Kidney glomerular epithelial cell (primary cell): Measurements from ENCODE around the gene CATSPERZ.

Experiments used
- DNase-seq: peaks from one replicate; lab custom pipeline; 2025; lab: John Stamatoyannopoulos, UW

Gene CATSPERZ

GRCh38 chr11:64285885-64286800 lies 14.0 kb upstream of the CATSPERZ start:
- no peak for DNase-seq

GRCh38 chr11:64286801-64287159 lies 13.4 kb upstream of the CATSPERZ start:
- no peak for DNase-seq

- no peak for DNase-seq
Observed at GRCh38 chr11:64287676-64288352, 12.3 kb upstream of the CATSPERZ start.

- no peak for DNase-seq
Observed at GRCh38 chr11:64288353-64288750, 11.8 kb upstream of the CATSPERZ start.

- DNase-seq, result no peak
Observed at GRCh38 chr11:64289002-64289564, 11.1 kb upstream of the CATSPERZ start.

GRCh38 chr11:64290352-64291261 lies 9.6 kb upstream of the CATSPERZ start:
- no peak for DNase-seq

GRCh38 chr11:64291262-64291751 lies 8.9 kb upstream of the CATSPERZ start, which contains the start of gene KCNK4:
Gene KCNK4, plus strand, starts transcription at chr11:64291302. Its CDS starts 1,717 bp downstream, at chr11:64293019.
- DNase-seq, result no peak

- no peak for DNase-seq
Observed at GRCh38 chr11:64291752-64292459, 8.3 kb upstream of the CATSPERZ start.

- DNase-seq, result no peak
Observed at GRCh38 chr11:64292460-64293254, 7.5 kb upstream of the CATSPERZ start.

- DNase-seq, result no peak
Observed at GRCh38 chr11:64294774-64295173, 5.4 kb upstream of the CATSPERZ start.

- no peak for DNase-seq
Observed at GRCh38 chr11:64295760-64296159, 4.4 kb upstream of the CATSPERZ start.

- no peak for DNase-seq
Observed at GRCh38 chr11:64296236-64296635, 3.9 kb upstream of the CATSPERZ start.

GRCh38 chr11:64296830-64297698 lies 3.1 kb upstream of the CATSPERZ start:
- DNase-seq, result no peak

GRCh38 chr11:64297699-64298358 lies 2.3 kb upstream of the CATSPERZ start:
- DNase-seq, result no peak

GRCh38 chr11:64298966-64299846 lies 952 bp upstream of the CATSPERZ start:
- no peak for DNase-seq

- DNase-seq, result no peak
Observed at GRCh38 chr11:64303109-64304031, 3.2 kb downstream of the CATSPERZ start.

GRCh38 chr11:64304032-64304315 lies 3.8 kb downstream of the CATSPERZ start:
- no peak for DNase-seq
